Sigmoid colon (tissue), 7 donors: Measurements from ENCODE around the gene GADD45GIP1. TPM values are rescaled to one million over a fixed set of nuclear protein-coding genes. Genes with fewer than 3 reads are reported as not detected.
"Not testable (repeated sequence)": the region's sequence is repeated elsewhere in the genome, so short reads cannot be mapped to it uniquely, and the experiment has no call there.

Experiments
- DNase-seq: peaks from one replicate; pipeline ENCODE4 v3.0.0-alpha.2; 2019
- H3K27ac ChIP-seq, 4 donors: fragments of 200-600 bp; sonication (generic); one replicate each; pipeline ENCODE4 v1.5.1; 2016 to 2019; ENCODE audit warnings: mild to moderate bottlenecking in 1 of 4
- H3K27me3 ChIP-seq, 3 donors: fragments of 200-600 bp; sonication (generic); one replicate each; pipeline ENCODE4 v1.5.1; 2019; ENCODE audit warnings: mild to moderate bottlenecking in 1 of 3
- H3K36me3 ChIP-seq, 4 donors: fragments of 200-600 bp; sonication (generic); one replicate each; pipeline ENCODE4 v1.5.1; 2016 to 2019
- H3K4me1 ChIP-seq, 4 donors: fragments of 200-600 bp; sonication (generic); one replicate each; pipeline ENCODE4 v1.5.1; 2017 to 2019
- H3K4me3 ChIP-seq, 4 donors: fragments of 200-600 bp; sonication (generic); one replicate each; pipeline ENCODE4 v1.5.1; 2017 to 2019; ENCODE audit warnings: mild to moderate bottlenecking in 2 of 4, moderate library complexity in 1 of 4
- H3K9me3 ChIP-seq, 4 donors: fragments of 200-600 bp in 3 of 4; sonication (generic) in 3 of 4; one replicate each; pipeline versions ENCODE4 v1.5.1 to v1.6.1; 2013 to 2019
- EP300 ChIP-seq, 4 donors: sonication (generic); formaldehyde crosslinking; IDR thresholded peaks; one replicate each; pipeline ENCODE4 v1.6.1; 2017; ENCODE audit warnings: antibody characterized with exemption in 4 of 4
- POLR2A ChIP-seq, 2 donors: fragments of 450-650 bp; IDR thresholded peaks; one replicate each; pipeline ENCODE4 v1.6.1; 2016; ENCODE audit warnings: antibody characterized with exemption in 2 of 2, mild to moderate bottlenecking in 2 of 2, moderate library complexity in 2 of 2
- POLR2AphosphoS5 ChIP-seq, 4 donors: sonication (generic); formaldehyde crosslinking; IDR thresholded peaks; one replicate each; pipeline ENCODE4 v1.6.1; 2017; ENCODE audit warnings: antibody characterized with exemption in 4 of 4
- WGBS, 2 donors: extraction: QIAGEN DNeasy Blood & Tissue Kit; methylation state at CpG; one replicate each; pipeline ENCODE4 v1.1.7; 2013; 5-methylcytosine and 5-hydroxymethylcytosine counted together
- intact Hi-C: fragments of 100-400 bp; cut with DNase I; formaldehyde crosslinking; loops from one replicate; pipeline ENCODE4 v1.15.1; 2023
- polyA plus RNA-seq, 3 donors: library from polyadenylated mRNA; stranded (reverse); fragments of 200-250 nt; gene quantifications; one replicate each; pipeline ENCODE4 v1.2.3, GENCODE V29; 2013
- total RNA-seq, 4 donors: library from RNA; depleted of rRNA; stranded (reverse); fragments of >200 nt; gene quantifications; one replicate each; pipeline ENCODE4 v1.1.0, GENCODE V29; 2016
- TF ChIP-seq, protein P1 (sequence below), 4 experiments: fragments of 450-650 bp in 3 of 4; fragments of 200-600 bp in 1 of 4; IDR thresholded peaks; one replicate each; pipeline ENCODE4 v1.5.1; 2016 to 2019; ENCODE audit warnings: antibody characterized with exemption in 4 of 4, mild to moderate bottlenecking in 3 of 4, moderate library complexity in 2 of 4
- donor health status: healthy with polysubstance abuse.
- donor health status: Bipolar disorder and iron deficiency.
- donor health status: healthy.

Gene GADD45GIP1
- total and polyA plus RNA-seq, 7 donors, result 23.6 to 65.8 (median 36.0) TPM

DNA sequence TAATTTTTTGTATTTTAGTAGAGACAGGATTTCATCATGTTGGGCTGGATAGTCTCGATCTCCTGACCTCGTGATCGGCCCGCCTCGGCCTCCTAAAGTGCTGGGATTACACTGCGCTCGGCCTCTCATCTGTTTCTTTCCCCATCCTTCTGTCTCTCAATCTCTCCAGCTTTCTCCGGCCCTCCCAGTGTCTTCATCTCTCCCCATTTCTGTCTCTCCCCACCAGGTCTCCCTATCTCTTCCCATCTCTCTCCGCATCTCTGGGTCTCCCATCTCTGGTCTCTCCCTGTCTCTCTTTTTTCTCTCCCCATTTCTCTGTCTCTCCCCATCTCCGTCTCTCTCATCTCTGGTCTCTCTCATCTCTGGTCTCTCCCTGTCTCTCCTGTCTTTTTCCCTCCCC is 26.1 kb upstream of the GADD45GIP1 start:
- Histone ChIP-seq H3K27me3 (no peaks in the 10 kb centered on the region), H3K9me3 (no peaks in the 10 kb centered on the region), H3K36me3 (no peaks in the 10 kb centered on the region), H3K4me3 (peak overlapping the region in 3 of 4 donors; percentile 32 to 38 (median 38)), H3K27ac (peak overlapping the region in 2 of 4 donors; percentile 37 to 51), H3K4me1 (peaks cover 0 to 9% (median 7%) of the 10 kb centered on the region in 4 donors)
- TF ChIP-seq, protein P1, sequence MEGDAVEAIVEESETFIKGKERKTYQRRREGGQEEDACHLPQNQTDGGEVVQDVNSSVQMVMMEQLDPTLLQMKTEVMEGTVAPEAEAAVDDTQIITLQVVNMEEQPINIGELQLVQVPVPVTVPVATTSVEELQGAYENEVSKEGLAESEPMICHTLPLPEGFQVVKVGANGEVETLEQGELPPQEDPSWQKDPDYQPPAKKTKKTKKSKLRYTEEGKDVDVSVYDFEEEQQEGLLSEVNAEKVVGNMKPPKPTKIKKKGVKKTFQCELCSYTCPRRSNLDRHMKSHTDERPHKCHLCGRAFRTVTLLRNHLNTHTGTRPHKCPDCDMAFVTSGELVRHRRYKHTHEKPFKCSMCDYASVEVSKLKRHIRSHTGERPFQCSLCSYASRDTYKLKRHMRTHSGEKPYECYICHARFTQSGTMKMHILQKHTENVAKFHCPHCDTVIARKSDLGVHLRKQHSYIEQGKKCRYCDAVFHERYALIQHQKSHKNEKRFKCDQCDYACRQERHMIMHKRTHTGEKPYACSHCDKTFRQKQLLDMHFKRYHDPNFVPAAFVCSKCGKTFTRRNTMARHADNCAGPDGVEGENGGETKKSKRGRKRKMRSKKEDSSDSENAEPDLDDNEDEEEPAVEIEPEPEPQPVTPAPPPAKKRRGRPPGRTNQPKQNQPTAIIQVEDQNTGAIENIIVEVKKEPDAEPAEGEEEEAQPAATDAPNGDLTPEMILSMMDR (IDR thresholded peaks at IDR 0.05), result no peak
- TF ChIP-seq POLR2AphosphoS5 (IDR thresholded peaks at IDR 0.05) (no peak), EP300 (IDR thresholded peaks at IDR 0.05) (no peak), POLR2A (IDR thresholded peaks at IDR 0.05) (no peak)
- 22 to 46% methylated on average over 10 of the region's 10 CpGs for WGBS, 2 donors
- DNase-seq, result no peak
- intact Hi-C loops, result loop anchor here (1.0 to 2.0 kb wide), 3 partner anchors 48 to 110 kb away; no protein-coding TSS in a partner anchor

DNA sequence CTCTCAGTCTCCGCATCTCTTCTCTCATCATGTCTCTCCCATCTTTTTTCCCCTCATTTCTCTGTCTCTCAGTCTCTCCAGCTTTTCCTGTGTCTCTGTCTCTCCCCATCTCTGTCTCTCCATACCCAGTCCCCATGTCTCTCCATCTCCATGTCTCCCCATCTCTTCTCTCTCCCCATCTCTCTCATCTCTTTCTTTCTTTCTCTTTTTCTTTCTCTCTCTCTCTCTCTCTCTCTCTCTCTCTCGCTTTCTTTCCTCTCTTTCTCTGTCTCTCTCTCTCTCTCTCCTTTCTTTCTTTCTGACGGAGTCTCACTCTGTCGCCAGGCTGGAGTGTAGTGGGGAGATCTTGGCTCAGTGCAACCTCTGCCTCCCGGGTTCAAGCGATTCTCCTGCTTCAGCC is 25.6 kb upstream of the GADD45GIP1 start:
- peaks cover 0 to 10% (median 7%) of the 10 kb centered on the region in 4 donors for H3K4me1 ChIP-seq
- TF ChIP-seq POLR2A (IDR thresholded peaks at IDR 0.05) (no peak), POLR2AphosphoS5 (IDR thresholded peaks at IDR 0.05) (no peak), EP300 (IDR thresholded peaks at IDR 0.05) (no peak)
- TF ChIP-seq, protein P1 (IDR thresholded peaks at IDR 0.05), result no peak
- peak overlapping the region in 1 of 4 donors; percentile 37 for H3K27ac ChIP-seq
- WGBS, 2 donors, result 80 to 92% methylated on average over 6 of the region's 6 CpGs
- no peaks in the 10 kb centered on the region for H3K36me3 ChIP-seq
- intact Hi-C loops, result loop anchor here (1.0 to 2.0 kb wide), 3 partner anchors 48 to 110 kb away; no protein-coding TSS in a partner anchor
- H3K27me3 ChIP-seq, result no peaks in the 10 kb centered on the region
- no peak for DNase-seq
- no peaks in the 10 kb centered on the region for H3K9me3 ChIP-seq
- H3K4me3 ChIP-seq, result no peak overlapping the region

DNA sequence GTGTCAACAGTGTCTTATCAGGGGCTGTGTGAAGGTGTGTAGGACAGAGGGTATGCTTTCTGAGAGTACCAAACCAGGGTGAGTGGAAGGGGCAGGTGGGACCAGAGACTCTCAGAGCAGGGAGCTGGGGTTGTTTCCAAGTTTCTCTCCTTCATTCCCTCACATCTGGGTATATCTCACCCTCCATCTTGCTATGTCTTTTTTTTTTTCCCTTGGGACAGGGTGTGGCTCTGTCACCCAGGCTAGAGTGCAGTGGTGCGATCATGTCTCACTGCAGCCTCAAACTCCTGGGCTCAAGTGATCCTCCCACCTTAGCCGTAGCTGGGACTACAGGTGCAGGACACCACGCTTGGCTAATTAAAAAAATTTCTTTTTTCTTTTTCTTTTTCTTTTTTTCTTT is 23.0 kb upstream of the GADD45GIP1 start:
- Histone ChIP-seq H3K9me3 (no peaks in the 10 kb centered on the region), H3K27ac (no peak overlapping the region), H3K27me3 (no peaks in the 10 kb centered on the region), H3K36me3 (no peaks in the 10 kb centered on the region), H3K4me1 (peaks cover 0 to 12% (median 5%) of the 10 kb centered on the region in 4 donors), H3K4me3 (no peak overlapping the region)
- DNase-seq, result no peak
- WGBS, 2 donors, result 59 to 76% methylated on average over 3 of the region's 3 CpGs
- TF ChIP-seq, protein P1 (IDR thresholded peaks at IDR 0.05), result no peak
- intact Hi-C loops, result loop anchor here (5.0 kb wide), 1 partner anchor 607 kb away; no protein-coding TSS in a partner anchor

DNA sequence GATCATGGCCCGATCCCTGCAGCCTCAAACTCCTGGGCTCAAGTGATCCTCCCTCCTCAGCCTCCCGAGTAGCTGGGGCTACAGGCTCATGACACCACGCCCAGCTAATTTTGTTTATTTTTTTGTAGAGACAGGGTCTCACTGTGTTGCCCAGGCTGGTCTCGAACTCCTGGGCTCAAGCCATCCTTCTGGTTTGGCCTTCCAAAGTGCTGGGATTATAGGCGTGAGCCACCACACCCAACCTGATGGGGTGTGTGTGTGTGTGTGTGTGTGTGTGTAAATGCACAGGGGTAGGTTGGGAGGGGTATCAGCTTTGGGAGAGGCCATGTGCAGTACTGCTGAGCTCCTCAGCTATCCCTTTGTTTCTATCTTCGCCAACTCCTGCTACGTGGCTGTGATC is 19.1 kb upstream of the GADD45GIP1 start:
- not testable (repeated sequence) for H3K4me3 ChIP-seq, DNase-seq, H3K27ac ChIP-seq, H3K27me3 ChIP-seq, H3K9me3 ChIP-seq, H3K36me3 ChIP-seq, H3K4me1 ChIP-seq
- intact Hi-C loops, result loop anchor here (2.0 to 5.0 kb wide), 2 partner anchors 287 to 611 kb away; no protein-coding TSS in a partner anchor
- 51 to 82% methylated on average over 7 of the region's 7 CpGs for WGBS, 2 donors

DNA sequence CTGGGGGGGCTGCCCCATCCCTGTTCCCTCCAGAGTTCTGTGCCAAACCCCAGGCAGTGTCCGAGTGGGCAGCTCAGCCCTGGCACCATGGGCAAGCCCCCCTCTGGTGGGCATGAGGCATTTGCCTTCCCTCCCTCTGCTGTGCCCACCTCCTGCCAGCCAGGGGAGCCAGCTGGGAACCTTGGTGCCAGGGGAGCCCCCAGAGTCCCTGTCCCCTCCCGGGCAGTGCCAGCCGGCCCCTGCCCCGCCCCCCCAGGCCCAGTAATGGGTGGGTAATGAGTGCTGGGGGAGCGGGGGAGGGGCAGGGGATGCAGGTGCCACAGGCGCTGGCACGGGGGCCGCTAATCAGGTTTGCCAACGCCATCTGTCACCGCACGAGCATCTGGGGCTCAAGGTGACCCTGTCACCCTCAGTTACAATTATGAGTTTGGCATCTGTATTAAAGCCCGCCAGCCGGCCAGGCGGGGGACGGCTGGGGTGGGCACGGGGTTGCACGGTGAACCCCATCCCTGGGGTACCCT is 18.3 kb upstream of the GADD45GIP1 start:
- intact Hi-C loops, result loop anchor here (5.0 kb wide), 1 partner anchor 612 kb away; no protein-coding TSS in a partner anchor
- TF ChIP-seq EP300 (IDR thresholded peaks at IDR 0.05) (no peak), POLR2AphosphoS5 (IDR thresholded peaks at IDR 0.05) (no peak), POLR2A (IDR thresholded peaks at IDR 0.05) (no peak)
- TF ChIP-seq, protein P1 (IDR thresholded peaks at IDR 0.05), result no peak

More for the DNA sequence above, 18.3 kb upstream of the GADD45GIP1 start:
- H3K4me1 ChIP-seq, result peaks cover 0 to 3% (median 2%) of the 10 kb centered on the region in 4 donors
- no peak overlapping the region for H3K27ac ChIP-seq
- 51 to 63% methylated on average over 17 of the region's 17 CpGs for WGBS, 2 donors
- H3K27me3 ChIP-seq, result no peaks in the 10 kb centered on the region
- no peaks in the 10 kb centered on the region for H3K9me3 ChIP-seq
- no peaks in the 10 kb centered on the region for H3K36me3 ChIP-seq
- DNase-seq, result no peak
- no peak overlapping the region for H3K4me3 ChIP-seq
